Measurements from ENCODE around the gene PLPPR5. TPM values are rescaled to one million over a fixed set of nuclear protein-coding genes. Genes with fewer than 3 reads are reported as not detected.
A peak's percentile ranks its signal among the peaks of the same experiment; 100 is the strongest.
"Not testable (repeated sequence)": the region's sequence is repeated elsewhere in the genome, so short reads cannot be mapped to it uniquely, and the experiment has no call there.

The PLPPR5 gene
- total and polyA plus RNA-seq, 5 donors from 2014 or later = not detected

DNA sequence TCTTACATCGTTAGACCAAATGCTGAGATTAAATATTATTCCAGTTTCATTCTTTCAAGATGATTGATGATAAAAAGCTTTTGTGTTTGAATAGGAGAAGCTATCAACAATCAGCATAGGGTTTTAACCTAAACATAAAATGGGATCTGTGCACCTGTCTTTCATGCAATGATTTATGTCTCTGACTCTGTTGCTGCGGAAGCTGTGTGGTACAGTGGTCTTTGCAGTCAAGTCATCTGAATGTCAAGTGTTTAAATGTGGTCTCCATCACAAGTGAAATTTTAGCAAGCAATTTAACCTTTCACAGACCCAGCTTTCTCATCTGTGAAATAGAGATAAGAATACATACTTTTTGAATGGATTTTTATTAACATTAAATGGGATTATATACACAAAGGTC, 107.2 kb downstream of the PLPPR5 start:
- Mint-ChIP-seq H3K4me3 (no peak overlapping the region), H3K4me1 (no peaks in the 10 kb centered on the region), H3K27ac (no peak overlapping the region), H3K27me3 (no peaks in the 10 kb centered on the region), H3K9me3 (peaks cover 0 to 15% (median 5%) of the 10 kb centered on the region in 7 donors), H3K36me3 (peaks cover 10% of the 10 kb centered on the region)
- H3K27me3 ChIP-seq (ENCODE audit: control insufficient read depth, insufficient read depth, low read length) = no peaks in the 10 kb centered on the region
- no peaks in the 10 kb centered on the region for H3K4me1 ChIP-seq (ENCODE audit: control insufficient read depth, insufficient read depth, low read length, poor library complexity, severe bottlenecking)
- DNase-seq = no peak
- H3K4me3 ChIP-seq (ENCODE audit: low read depth, low read length) = no peak overlapping the region
- ATAC-seq (ENCODE audit: low read depth in 2 of 2) = no peak
- H3K27ac ChIP-seq (ENCODE audit: insufficient read depth, low read length, poor library complexity, severe bottlenecking) = no peak overlapping the region
- no peaks in the 10 kb centered on the region for H3K36me3 ChIP-seq (ENCODE audit: control insufficient read depth, insufficient read depth, low read length)
- peaks cover 0 to 6% of the 10 kb centered on the region in 2 experiments for H3K9me3 ChIP-seq (ENCODE audit: control insufficient read depth in 2 of 2, low read length in 2 of 2)

- Histone ChIP-seq H3K9me3 (ENCODE audit: control insufficient read depth in 2 of 2, low read length in 2 of 2) (peaks cover 0 to 6% of the 10 kb centered on the region in 2 experiments), H3K4me1 (ENCODE audit: control insufficient read depth, insufficient read depth, low read length, poor library complexity, severe bottlenecking) (no peaks in the 10 kb centered on the region), H3K4me3 (ENCODE audit: low read depth, low read length) (no peak overlapping the region), H3K36me3 (ENCODE audit: control insufficient read depth, insufficient read depth, low read length) (no peaks in the 10 kb centered on the region), H3K27ac (ENCODE audit: insufficient read depth, low read length, poor library complexity, severe bottlenecking) (no peak overlapping the region), H3K27me3 (ENCODE audit: control insufficient read depth, insufficient read depth, low read length) (no peaks in the 10 kb centered on the region)
- Mint-ChIP-seq H3K9me3 (peaks cover 0 to 15% (median 5%) of the 10 kb centered on the region in 7 donors), H3K4me3 (no peak overlapping the region), H3K27me3 (no peaks in the 10 kb centered on the region), H3K4me1 (no peaks in the 10 kb centered on the region), H3K27ac (no peak overlapping the region), H3K36me3 (peaks cover 10% of the 10 kb centered on the region)
- ATAC-seq (ENCODE audit: low read depth in 2 of 2) = no peak
- no peak for DNase-seq
These were observed 107.8 kb downstream of the PLPPR5 start for GRCh38 chr1:98896711-98897445.

- no peak for DNase-seq
- H3K27ac ChIP-seq (ENCODE audit: insufficient read depth, low read length, poor library complexity, severe bottlenecking) = no peak overlapping the region
- H3K36me3 ChIP-seq (ENCODE audit: control insufficient read depth, insufficient read depth, low read length) = no peaks in the 10 kb centered on the region
- Mint-ChIP-seq H3K27me3 (no peaks in the 10 kb centered on the region), H3K4me1 (peaks cover 0 to 15% (median 6%) of the 10 kb centered on the region in 4 donors), H3K4me3 (no peak overlapping the region), H3K27ac (no peak overlapping the region), H3K9me3 (peaks cover 0 to 15% (median 5%) of the 10 kb centered on the region in 7 donors), H3K36me3 (peaks cover 10% of the 10 kb centered on the region)
- no peaks in the 10 kb centered on the region for H3K4me1 ChIP-seq (ENCODE audit: control insufficient read depth, insufficient read depth, low read length, poor library complexity, severe bottlenecking)
- H3K4me3 ChIP-seq (ENCODE audit: low read depth, low read length) = no peak overlapping the region
- peaks cover 0 to 6% of the 10 kb centered on the region in 2 experiments for H3K9me3 ChIP-seq (ENCODE audit: control insufficient read depth in 2 of 2, low read length in 2 of 2)
- ATAC-seq (ENCODE audit: low read depth in 2 of 2) = no peak
- H3K27me3 ChIP-seq (ENCODE audit: control insufficient read depth, insufficient read depth, low read length) = no peaks in the 10 kb centered on the region
These were observed 111.3 kb downstream of the PLPPR5 start for GRCh38 chr1:98893371-98893770.

DNA sequence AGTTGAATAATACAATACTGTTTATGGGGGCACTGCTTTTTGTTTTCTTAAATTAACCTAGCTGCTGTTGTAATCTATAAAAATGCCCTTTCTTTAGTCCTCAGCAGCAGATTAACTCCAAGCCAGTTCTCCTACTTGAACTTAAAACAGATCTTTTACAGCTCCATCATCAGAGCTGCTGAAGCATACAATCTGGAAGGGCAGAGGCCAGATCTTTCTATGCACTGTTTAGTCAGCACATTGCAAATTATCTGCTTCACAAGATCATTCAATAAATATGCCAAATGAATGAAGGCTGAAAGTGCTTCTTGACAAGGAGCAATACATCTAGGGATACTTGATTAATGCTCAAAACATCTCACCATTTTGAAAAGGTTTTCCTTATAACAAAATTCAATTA, 115.8 kb downstream of the PLPPR5 start:
- H3K27ac Mint-ChIP-seq = no peak overlapping the region
- Histone ChIP-seq H3K36me3 (ENCODE audit: control insufficient read depth, insufficient read depth, low read length) (no peaks in the 10 kb centered on the region), H3K9me3 (ENCODE audit: control insufficient read depth in 2 of 2, low read length in 2 of 2) (no peaks in the 10 kb centered on the region), H3K4me3 (ENCODE audit: low read depth, low read length) (no peak overlapping the region), H3K27me3 (ENCODE audit: control insufficient read depth, insufficient read depth, low read length) (no peaks in the 10 kb centered on the region), H3K4me1 (ENCODE audit: control insufficient read depth, insufficient read depth, low read length, poor library complexity, severe bottlenecking) (no peaks in the 10 kb centered on the region), H3K27ac (ENCODE audit: insufficient read depth, low read length, poor library complexity, severe bottlenecking) (no peak overlapping the region)
- H3K4me3 Mint-ChIP-seq = no peak overlapping the region
- no peaks in the 10 kb centered on the region for H3K36me3 Mint-ChIP-seq
- peaks cover 0 to 15% (median 7%) of the 10 kb centered on the region in 4 donors for H3K4me1 Mint-ChIP-seq
- H3K9me3 Mint-ChIP-seq = peaks cover 0 to 2% (median 0%) of the 10 kb centered on the region in 7 donors
- DNase-seq (no peak), ATAC-seq (ENCODE audit: low read depth in 2 of 2) (no peak)
- no peaks in the 10 kb centered on the region for H3K27me3 Mint-ChIP-seq

DNA sequence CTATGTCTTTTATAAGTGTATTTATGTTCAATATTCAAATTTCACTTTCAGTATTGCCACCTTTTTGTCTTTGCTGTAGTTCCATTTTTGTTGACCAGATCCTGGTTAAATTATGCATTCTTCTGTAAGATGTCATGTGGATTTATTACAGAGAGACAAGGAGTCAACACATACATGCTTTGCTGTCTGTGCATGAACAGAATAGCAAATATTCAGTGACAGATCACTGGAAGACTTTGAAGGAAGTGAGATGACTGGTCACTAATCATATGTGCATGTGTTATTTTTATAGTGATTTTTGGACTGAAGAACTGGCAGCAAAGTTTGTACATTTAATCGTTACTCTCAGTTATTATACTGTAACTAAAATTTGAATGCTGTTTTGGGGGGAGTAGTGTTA, 117.2 kb downstream of the PLPPR5 start:
- Histone ChIP-seq H3K4me3 (ENCODE audit: low read depth, low read length) (no peak overlapping the region), H3K36me3 (ENCODE audit: control insufficient read depth, insufficient read depth, low read length) (no peaks in the 10 kb centered on the region), H3K27me3 (ENCODE audit: control insufficient read depth, insufficient read depth, low read length) (no peaks in the 10 kb centered on the region), H3K9me3 (ENCODE audit: control insufficient read depth in 2 of 2, low read length in 2 of 2) (no peaks in the 10 kb centered on the region), H3K4me1 (ENCODE audit: control insufficient read depth, insufficient read depth, low read length, poor library complexity, severe bottlenecking) (no peaks in the 10 kb centered on the region), H3K27ac (ENCODE audit: insufficient read depth, low read length, poor library complexity, severe bottlenecking) (no peak overlapping the region)
- Mint-ChIP-seq H3K4me1 (peaks cover 0 to 15% (median 7%) of the 10 kb centered on the region in 4 donors), H3K9me3 (peaks cover 0 to 2% (median 0%) of the 10 kb centered on the region in 7 donors), H3K27ac (no peak overlapping the region), H3K36me3 (no peaks in the 10 kb centered on the region), H3K27me3 (no peaks in the 10 kb centered on the region), H3K4me3 (no peak overlapping the region)
- DNase-seq (no peak), ATAC-seq (ENCODE audit: low read depth in 2 of 2) (no peak)

DNA sequence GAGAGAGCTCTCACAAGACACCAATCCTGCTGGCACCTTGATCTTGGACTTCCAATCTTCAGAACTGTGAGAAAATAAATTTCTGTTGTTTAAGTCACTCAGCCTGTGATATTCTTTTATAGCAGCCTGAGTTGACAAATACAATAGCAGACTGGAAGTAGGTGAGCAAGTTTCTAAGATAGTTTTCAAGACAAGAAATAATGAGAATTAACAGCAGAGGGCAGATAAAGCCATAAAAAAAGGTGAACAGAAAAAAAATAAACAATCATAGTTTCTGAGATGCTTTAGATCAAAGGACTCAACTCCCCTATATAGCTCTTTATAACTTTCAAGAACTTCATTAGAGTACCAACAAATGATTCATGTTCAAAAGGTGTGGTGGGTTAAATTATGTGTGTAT, 119.8 kb downstream of the PLPPR5 start:
- Histone ChIP-seq H3K27me3 (ENCODE audit: control insufficient read depth, insufficient read depth, low read length) (no peaks in the 10 kb centered on the region), H3K36me3 (ENCODE audit: control insufficient read depth, insufficient read depth, low read length) (no peaks in the 10 kb centered on the region), H3K4me3 (ENCODE audit: low read depth, low read length) (no peak overlapping the region), H3K27ac (ENCODE audit: insufficient read depth, low read length, poor library complexity, severe bottlenecking) (no peak overlapping the region), H3K9me3 (ENCODE audit: control insufficient read depth in 2 of 2, low read length in 2 of 2) (peaks cover 0 to 6% of the 10 kb centered on the region in 2 experiments), H3K4me1 (ENCODE audit: control insufficient read depth, insufficient read depth, low read length, poor library complexity, severe bottlenecking) (no peaks in the 10 kb centered on the region)
- Mint-ChIP-seq H3K9me3 (peaks cover 0 to 7% (median 1%) of the 10 kb centered on the region in 7 donors), H3K27me3 (no peaks in the 10 kb centered on the region), H3K4me1 (peaks cover 0 to 4% (median 1%) of the 10 kb centered on the region in 4 donors), H3K27ac (peak overlapping the region in 1 of 3 donors; percentile 69), H3K4me3 (no peak overlapping the region), H3K36me3 (no peaks in the 10 kb centered on the region)
- DNase-seq (no peak), ATAC-seq (ENCODE audit: low read depth in 2 of 2) (no peak)

- Histone ChIP-seq H3K9me3 (ENCODE audit: control insufficient read depth in 2 of 2, low read length in 2 of 2) (peaks cover 0 to 6% of the 10 kb centered on the region in 2 experiments), H3K27me3 (ENCODE audit: control insufficient read depth, insufficient read depth, low read length) (no peaks in the 10 kb centered on the region), H3K36me3 (ENCODE audit: control insufficient read depth, insufficient read depth, low read length) (no peaks in the 10 kb centered on the region), H3K4me1 (ENCODE audit: control insufficient read depth, insufficient read depth, low read length, poor library complexity, severe bottlenecking) (no peaks in the 10 kb centered on the region), H3K27ac (ENCODE audit: insufficient read depth, low read length, poor library complexity, severe bottlenecking) (no peak overlapping the region), H3K4me3 (ENCODE audit: low read depth, low read length) (no peak overlapping the region)
- no peaks in the 10 kb centered on the region for H3K4me1 Mint-ChIP-seq
- no peak overlapping the region for H3K4me3 Mint-ChIP-seq
- peaks cover 3 to 29% (median 5%) of the 10 kb centered on the region in 7 donors for H3K9me3 Mint-ChIP-seq
- ATAC-seq (ENCODE audit: low read depth in 2 of 2) (no peak), DNase-seq (no peak)
- peaks cover 11% of the 10 kb centered on the region for H3K36me3 Mint-ChIP-seq
- no peak overlapping the region for H3K27ac Mint-ChIP-seq
- H3K27me3 Mint-ChIP-seq = no peaks in the 10 kb centered on the region
These were observed 122.8 kb downstream of the PLPPR5 start for GRCh38 chr1:98881901-98882300.

DNA sequence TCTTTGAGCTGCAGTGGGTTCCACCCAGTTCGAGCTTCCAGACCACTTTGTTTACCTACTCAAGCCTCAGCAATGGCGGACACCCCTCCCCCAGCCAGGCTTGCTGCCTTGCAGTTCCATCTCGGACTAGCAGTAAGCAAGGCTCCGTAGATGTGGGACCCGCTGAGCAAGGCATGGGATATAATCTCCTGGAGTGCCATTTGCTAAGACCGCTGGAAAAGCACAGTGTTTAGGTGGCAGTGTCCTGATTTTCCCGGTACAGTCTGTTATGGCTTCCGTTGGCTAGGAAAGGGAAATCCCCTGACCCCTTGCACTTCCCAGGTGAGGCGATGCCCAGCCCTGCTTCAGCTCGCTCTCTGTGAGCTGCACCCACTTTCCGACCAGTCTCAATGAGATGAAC, 123.4 kb downstream of the PLPPR5 start:
- peaks cover 11% of the 10 kb centered on the region for H3K36me3 Mint-ChIP-seq
- not testable (repeated sequence) for ATAC-seq (ENCODE audit: low read depth in 2 of 2); H3K4me1 Mint-ChIP-seq; H3K4me1 ChIP-seq (ENCODE audit: control insufficient read depth, insufficient read depth, low read length, poor library complexity, severe bottlenecking); H3K9me3 ChIP-seq (ENCODE audit: control insufficient read depth in 2 of 2, low read length in 2 of 2); H3K27ac ChIP-seq (ENCODE audit: insufficient read depth, low read length, poor library complexity, severe bottlenecking); H3K4me3 ChIP-seq (ENCODE audit: low read depth, low read length); H3K36me3 ChIP-seq (ENCODE audit: control insufficient read depth, insufficient read depth, low read length); H3K27me3 ChIP-seq (ENCODE audit: control insufficient read depth, insufficient read depth, low read length); H3K27me3 Mint-ChIP-seq; H3K4me3 Mint-ChIP-seq; H3K27ac Mint-ChIP-seq; DNase-seq
- H3K9me3 Mint-ChIP-seq = peaks cover 4 to 36% (median 7%) of the 10 kb centered on the region in 7 donors
